HG03095 (cell line): ENCODE results near the gene CDKN2AIP.

ENCODE experiments used
- ATAC-seq: cut with Tn5 transposase; IDR thresholded peaks from one replicate; pipeline ENCODE4 v1.9.1; 2021; ENCODE audit warnings: moderate library complexity; ENCODE audit not compliant: unreplicated experiment

CDKN2AIP gene

GRCh38 chr4:183444214-183445096 lies at the start of gene CDKN2AIP:
Gene CDKN2AIP (plus strand): TSS chr4:183444636. CDS start chr4:183444798, 162 bp downstream.
- peak; percentile 84 for ATAC-seq

GRCh38 chr4:183395395-183395794 lies 49.0 kb upstream of the CDKN2AIP start:
- no peak for ATAC-seq

GRCh38 chr4:183396227-183396637 lies 48.2 kb upstream of the CDKN2AIP start:
- no peak for ATAC-seq

GRCh38 chr4:183397741-183398297 lies 46.6 kb upstream of the CDKN2AIP start:
- ATAC-seq, result no peak

GRCh38 chr4:183398298-183399125 lies 45.9 kb upstream of the CDKN2AIP start:
- ATAC-seq, result peak; percentile 85

GRCh38 chr4:183399126-183399522 lies 45.3 kb upstream of the CDKN2AIP start:
- no peak for ATAC-seq

- no peak for ATAC-seq
Observed at GRCh38 chr4:183399616-183400015, 44.8 kb upstream of the CDKN2AIP start.

GRCh38 chr4:183400035-183400434 lies 44.4 kb upstream of the CDKN2AIP start:
- ATAC-seq, result no peak

GRCh38 chr4:183401473-183401872 lies 43.0 kb upstream of the CDKN2AIP start:
- no peak for ATAC-seq

- ATAC-seq, result no peak
Observed at GRCh38 chr4:183402771-183403170, 41.7 kb upstream of the CDKN2AIP start.

- no peak for ATAC-seq
Observed at GRCh38 chr4:183403486-183403885, 41.0 kb upstream of the CDKN2AIP start.

GRCh38 chr4:183403961-183404360 lies 40.5 kb upstream of the CDKN2AIP start:
- no peak for ATAC-seq

- ATAC-seq, result no peak
Observed at GRCh38 chr4:183405303-183405702, 39.1 kb upstream of the CDKN2AIP start.

GRCh38 chr4:183407128-183407585 lies 37.3 kb upstream of the CDKN2AIP start:
- ATAC-seq, result peak; percentile 91

GRCh38 chr4:183407635-183408464 lies 36.6 kb upstream of the CDKN2AIP start:
- ATAC-seq, result no peak

- ATAC-seq, result no peak
Observed at GRCh38 chr4:183408796-183409195, 35.6 kb upstream of the CDKN2AIP start.

GRCh38 chr4:183409483-183409882 lies 35.0 kb upstream of the CDKN2AIP start:
- ATAC-seq, result no peak

GRCh38 chr4:183409934-183410333 lies 34.5 kb upstream of the CDKN2AIP start:
- no peak for ATAC-seq

GRCh38 chr4:183411291-183411861 lies 33.1 kb upstream of the CDKN2AIP start:
- peak; percentile 77 for ATAC-seq

GRCh38 chr4:183412821-183413220 lies 31.6 kb upstream of the CDKN2AIP start:
- ATAC-seq, result no peak
